Measurements from ENCODE around the gene NEDD9.

DNA sequence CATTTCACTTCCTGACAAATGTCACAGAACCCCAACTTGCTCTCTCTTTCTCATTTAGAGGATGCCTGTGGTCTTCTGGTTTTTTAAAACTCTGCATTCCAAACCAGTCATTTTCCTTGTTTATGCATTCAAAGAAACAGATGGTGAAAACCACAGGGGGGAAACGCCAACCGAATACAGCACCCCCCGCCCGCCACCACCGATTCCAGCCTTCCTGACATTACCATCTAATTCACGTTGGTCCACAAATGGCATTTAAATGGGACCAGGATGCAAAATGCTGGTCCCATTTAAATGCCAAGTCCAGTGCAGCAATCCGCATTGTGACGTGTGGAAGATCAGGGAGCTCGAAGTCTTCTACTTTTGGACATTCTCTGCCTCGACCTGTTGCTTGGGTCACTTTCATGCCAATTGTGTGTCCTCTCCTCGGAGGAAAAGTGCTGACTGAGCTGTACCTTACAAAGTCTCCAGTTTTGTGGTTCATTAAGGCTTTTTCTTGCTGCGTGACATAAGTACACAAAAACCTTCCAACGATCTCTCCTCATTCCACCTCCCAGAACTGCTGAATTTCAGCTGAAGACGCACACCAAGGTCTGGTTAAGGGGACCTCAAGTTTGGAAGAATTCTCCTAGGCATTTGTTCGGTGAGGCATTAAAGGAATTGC, 35.8 kb downstream of the NEDD9 start:
- TF ChIP-seq CTCF (IDR thresholded peaks at IDR 0.05) = no peak
- TF ChIP-seq ZFX (IDR thresholded peaks at IDR 0.05; ENCODE audit: borderline replicate concordance) = no peak
